Lung microvascular endothelial cell (primary cell): ENCODE measurements around the gene FASTKD2. TPM values are rescaled to one million over a fixed set of nuclear protein-coding genes. Genes with fewer than 3 reads are reported as not detected.
"Not testable (repeated sequence)": the region's sequence is repeated elsewhere in the genome, so short reads cannot be mapped to it uniquely, and the experiment has no call there.

Source experiments
- DNase-seq, 2 donors: peaks; one replicate each; pipeline versions ENCODE4 v3.0.0 to v3.0.0-alpha.2; 2010; ENCODE audit warnings: low read depth in 2 of 2
- total RNA-seq: library from RNA; depleted of rRNA; stranded (reverse); fragments of >200 nt; gene quantifications from 2 replicates; pipeline ENCODE4 v1.2.1, GENCODE V29; 2014

The FASTKD2 gene
- total RNA-seq, 1 donor from 2014 or later, result 27.6 TPM

- DNase-seq, result no peak
Observed at GRCh38 chr2:206790311-206790935, 25.0 kb downstream of the FASTKD2 start.

GRCh38 chr2:206792645-206793044 lies 27.2 kb downstream of the FASTKD2 start:
- no peak for DNase-seq

- DNase-seq, result no peak
Observed at GRCh38 chr2:206797376-206797775, 32.0 kb downstream of the FASTKD2 start.

DNA sequence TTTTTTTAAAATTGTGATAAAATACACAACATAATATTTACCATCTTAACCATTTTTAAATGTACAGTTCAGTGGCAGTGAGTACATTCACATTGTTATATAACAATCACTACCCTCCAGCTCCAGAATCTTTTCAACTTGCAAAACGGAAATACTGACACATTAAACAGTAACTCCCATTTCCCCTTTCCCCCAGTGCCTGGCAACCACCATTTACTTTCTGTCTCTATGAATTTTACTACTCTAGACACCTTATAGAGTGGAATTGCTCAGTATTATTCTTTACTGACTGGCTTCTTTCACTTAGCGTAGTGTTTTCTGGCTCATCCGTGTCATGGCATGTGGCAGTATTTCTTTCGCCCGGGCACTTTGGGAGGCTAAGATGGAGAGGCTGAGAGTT lies 32.6 kb downstream of the FASTKD2 start:
- peak; percentile 74 to 89 for DNase-seq

- DNase-seq, result peak in 1 of 2 donors; percentile 9
Observed at GRCh38 chr2:206799083-206799482, 33.7 kb downstream of the FASTKD2 start.

GRCh38 chr2:206800506-206801417 lies 35.4 kb downstream of the FASTKD2 start:
- DNase-seq, result peak; percentile 74 to 82

GRCh38 chr2:206801418-206802189 lies 36.2 kb downstream of the FASTKD2 start:
- DNase-seq, result no peak

- DNase-seq, result no peak
Observed at GRCh38 chr2:206802654-206803514, 37.5 kb downstream of the FASTKD2 start.

DNA sequence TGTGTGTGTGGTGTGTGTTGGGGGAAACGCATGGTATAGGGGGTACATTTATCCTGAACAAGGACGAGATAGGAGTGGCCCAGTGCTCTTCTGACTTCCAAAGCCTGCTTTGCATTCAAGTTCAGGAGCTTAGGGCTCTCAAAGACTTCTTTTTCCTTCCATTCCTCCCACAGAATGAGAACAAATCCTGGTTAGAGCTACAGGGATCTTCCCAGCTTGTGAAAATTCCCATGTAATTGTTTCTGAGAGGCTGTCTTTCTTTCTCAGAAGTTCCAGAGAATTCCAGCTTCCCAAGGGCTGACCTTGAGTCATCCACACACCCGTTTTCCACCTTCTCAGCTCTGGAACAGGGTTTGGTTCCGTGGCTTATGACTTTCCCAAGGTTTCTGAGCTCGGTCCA lies 38.9 kb downstream of the FASTKD2 start:
- no peak for DNase-seq

DNA sequence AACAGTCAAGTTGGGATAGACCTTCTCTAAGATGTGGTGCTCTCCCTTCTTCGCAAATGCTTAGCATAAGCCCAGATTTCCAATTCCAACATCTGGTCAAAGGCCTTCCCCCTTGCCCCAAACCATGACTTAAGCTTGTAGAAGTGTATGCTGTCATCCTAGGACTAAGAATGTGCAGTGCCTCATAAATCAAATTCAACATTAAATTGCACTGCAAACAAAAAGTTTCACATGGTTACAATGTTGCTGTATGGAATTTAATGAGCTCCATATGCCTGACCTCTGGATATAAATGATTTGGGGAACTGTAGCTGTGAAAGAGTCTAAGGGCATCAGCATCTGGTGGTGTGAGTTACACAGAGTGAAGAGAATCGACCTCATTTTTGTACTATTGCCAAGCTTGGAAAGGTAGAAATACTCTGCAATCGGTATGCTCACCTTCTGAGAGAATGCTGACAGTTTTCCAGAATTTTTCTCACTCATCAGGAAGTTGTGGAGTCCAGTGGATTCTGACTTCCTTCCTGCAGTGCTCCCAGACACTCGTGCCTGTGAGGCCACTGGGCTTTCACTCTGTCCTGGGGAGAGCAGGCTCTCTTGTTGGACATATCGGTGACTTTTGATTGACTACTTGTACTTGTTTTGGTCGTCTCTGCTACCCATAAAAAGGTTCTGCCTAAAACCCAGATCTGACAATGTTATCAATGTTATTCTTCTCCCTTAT lies 40.6 kb downstream of the FASTKD2 start:
- DNase-seq, result peak; percentile 29 to 68

DNA sequence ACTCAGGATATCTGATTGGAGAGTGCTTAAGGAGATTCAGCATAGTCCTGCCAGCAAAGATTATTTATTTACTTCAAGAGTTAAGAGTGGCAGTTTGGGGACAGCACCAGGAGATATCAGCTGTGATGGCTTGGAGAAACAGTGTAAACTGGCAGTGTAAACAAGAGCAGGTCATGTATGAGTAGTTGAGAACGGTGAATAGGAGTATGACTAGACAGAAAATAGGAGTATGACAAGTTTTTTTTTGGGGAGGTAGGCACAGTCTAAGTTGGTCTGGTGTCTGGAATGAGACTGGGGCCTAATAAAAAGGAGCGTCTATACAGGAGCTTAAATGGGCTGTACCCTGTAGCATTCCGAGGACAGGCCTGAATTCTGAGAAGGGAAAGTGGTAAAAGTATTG lies 42.2 kb downstream of the FASTKD2 start:
- DNase-seq, result not testable (repeated sequence)

- DNase-seq, result not testable (repeated sequence)
Observed at GRCh38 chr2:206812471-206812870, 47.1 kb downstream of the FASTKD2 start.

DNA sequence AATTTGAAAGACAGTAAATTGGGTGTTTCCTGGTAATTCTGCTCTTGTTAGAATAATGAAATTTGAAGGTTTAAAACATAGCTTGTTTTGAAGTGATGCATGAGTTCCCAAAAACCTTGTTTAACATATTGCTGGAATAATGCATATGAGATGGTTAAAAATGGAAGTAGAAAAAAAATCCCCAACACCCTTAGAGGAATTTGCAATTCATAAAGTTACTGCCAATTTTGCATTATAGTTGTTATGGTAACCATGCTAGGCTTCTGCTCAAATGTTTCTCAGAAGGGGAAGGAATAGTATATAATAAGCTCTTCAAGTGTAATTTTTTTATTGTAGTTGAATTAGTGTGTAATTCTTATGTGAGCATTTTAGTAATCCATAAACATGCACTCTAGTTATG lies 49.1 kb downstream of the FASTKD2 start:
- DNase-seq, result no peak

- no peak for DNase-seq
Observed at GRCh38 chr2:206820807-206821206, 55.4 kb downstream of the FASTKD2 start.

- DNase-seq, result no peak
Observed at GRCh38 chr2:206823178-206823577, 57.8 kb downstream of the FASTKD2 start.

GRCh38 chr2:206824087-206824618 lies 58.7 kb downstream of the FASTKD2 start:
- no peak for DNase-seq

DNA sequence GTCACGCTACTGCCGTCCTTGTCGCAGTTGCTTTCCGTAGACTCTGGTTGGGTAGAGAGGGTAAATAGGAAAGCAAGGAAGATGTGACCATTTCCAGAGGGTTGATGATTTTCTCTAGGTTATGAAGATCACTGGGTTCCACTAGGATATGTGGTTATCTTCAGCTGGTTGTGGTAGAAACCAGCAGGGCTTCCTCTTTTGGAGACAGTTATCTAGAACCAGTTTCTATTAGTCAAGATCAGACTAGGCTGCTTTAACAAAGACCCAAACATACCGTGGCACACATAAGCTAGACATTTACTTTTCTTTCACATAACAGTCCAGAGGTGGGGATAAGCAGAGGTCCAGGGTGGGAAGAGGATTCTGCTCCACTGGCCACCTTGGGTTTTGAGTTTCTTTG lies 59.6 kb downstream of the FASTKD2 start:
- no peak for DNase-seq

DNA sequence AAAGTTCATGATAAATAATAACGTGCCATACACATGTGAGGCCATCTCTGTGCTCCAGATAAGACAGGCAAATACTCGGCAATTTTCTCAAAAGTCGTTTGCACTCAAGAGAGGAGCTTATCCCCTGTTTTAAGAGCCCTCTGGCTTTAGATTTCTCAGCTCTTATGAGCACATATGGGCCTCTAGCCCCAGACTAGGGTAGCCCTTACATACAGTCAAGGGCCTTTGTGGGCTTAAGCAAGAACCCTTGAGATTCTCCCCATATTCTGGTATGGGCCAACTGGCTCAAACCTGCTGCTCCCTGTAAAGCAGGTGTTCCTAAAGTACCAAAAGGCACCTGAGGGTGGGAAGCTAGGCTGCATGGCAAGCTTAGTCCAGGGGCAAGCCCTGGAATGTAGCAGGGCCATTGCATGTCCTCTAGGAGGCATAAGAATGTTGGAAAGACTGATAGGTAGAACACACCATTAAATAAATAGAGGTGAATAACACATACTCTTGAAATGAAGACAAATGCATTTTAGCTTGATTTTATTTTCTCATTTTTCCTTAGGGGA lies 66.1 kb downstream of the FASTKD2 start:
- DNase-seq, result no peak

- DNase-seq, result no peak
Observed at GRCh38 chr2:206832873-206833272, 67.5 kb downstream of the FASTKD2 start.

DNA sequence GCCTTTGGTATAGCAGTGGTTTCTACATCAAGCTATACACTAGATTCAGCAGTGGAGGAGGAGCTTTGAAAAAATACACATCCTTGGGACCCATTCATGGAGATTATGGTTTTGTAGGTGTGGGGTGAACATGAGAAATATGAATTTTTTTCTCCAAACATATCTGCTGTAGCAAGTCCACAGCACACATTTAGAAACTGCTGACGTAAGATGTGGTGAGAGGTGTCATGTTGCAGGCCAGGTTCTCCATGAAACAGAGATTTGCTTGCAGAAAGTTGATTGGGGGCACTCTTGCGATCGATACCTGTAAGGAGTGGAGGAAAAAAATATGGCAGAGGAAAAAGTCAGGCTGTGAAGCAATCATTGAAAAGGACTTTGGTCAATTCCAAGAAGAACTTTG lies 67.9 kb downstream of the FASTKD2 start:
- DNase-seq, result no peak
